Chondrocyte (in vitro differentiated cells): ENCODE data around the gene CDK14. TPM values are rescaled to one million over a fixed set of nuclear protein-coding genes. Genes with fewer than 3 reads are reported as not detected.

Source experiments
- DNase-seq: peaks from one replicate; pipeline ENCODE4 v3.0.0; 2021; ENCODE audit warnings: mixed read lengths, low spot score
- H3K27ac Mint-ChIP-seq: one replicate; pipeline ENCODE4 v1.8.0; 2021; ENCODE audit warnings: mild to moderate bottlenecking, moderate library complexity, mixed read lengths; ENCODE audit not compliant: unreplicated experiment
- H3K27me3 Mint-ChIP-seq: 2 replicates; pipeline ENCODE4 v1.8.0; 2021; ENCODE audit warnings: low read depth, mixed read lengths
- H3K36me3 Mint-ChIP-seq: 2 replicates; pipeline ENCODE4 v1.8.0; 2021; ENCODE audit warnings: low read depth, mixed read lengths
- H3K4me1 Mint-ChIP-seq: 2 replicates; pipeline ENCODE4 v1.8.0; 2021; ENCODE audit warnings: low read depth, mild to moderate bottlenecking, mixed read lengths
- H3K4me3 Mint-ChIP-seq: one replicate; pipeline ENCODE4 v1.8.0; 2021; ENCODE audit warnings: mild to moderate bottlenecking, moderate library complexity, mixed read lengths; ENCODE audit not compliant: unreplicated experiment
- H3K9me3 Mint-ChIP-seq: 2 replicates; pipeline ENCODE4 v1.8.0; 2021; ENCODE audit warnings: low read depth, mixed read lengths
- CTCF ChIP-seq: fragments of 200-600 bp; sonication (generic); IDR thresholded peaks from 2 replicates; pipeline ENCODE4 v1.5.0; 2021; ENCODE audit warnings: antibody characterized with exemption, mild to moderate bottlenecking, moderate library complexity
- total RNA-seq: library from RNA; stranded (reverse); gene quantifications from 3 replicates; pipeline ENCODE4 v1.2.1, GENCODE V29; 2021

The CDK14 gene
- total RNA-seq, 1 donor from 2014 or later, result 61.4 TPM

- H3K27me3 Mint-ChIP-seq, result no peaks in the 10 kb centered on the region
- H3K4me3 Mint-ChIP-seq, result no peak overlapping the region
- no peak overlapping the region for H3K27ac Mint-ChIP-seq
- no peak for TF ChIP-seq CTCF
- DNase-seq, result no peak
- peaks cover 5% of the 10 kb centered on the region for H3K4me1 Mint-ChIP-seq
- H3K9me3 Mint-ChIP-seq, result peaks cover 16% of the 10 kb centered on the region
- peaks cover 25% of the 10 kb centered on the region for H3K36me3 Mint-ChIP-seq
Observed at GRCh38 chr7:90984692-90985091, 388.6 kb downstream of the CDK14 start.

- no peak for TF ChIP-seq CTCF
- Mint-ChIP-seq H3K4me3 (no peak overlapping the region), H3K9me3 (peaks cover 3% of the 10 kb centered on the region), H3K4me1 (no peaks in the 10 kb centered on the region), H3K36me3 (peaks cover 18% of the 10 kb centered on the region), H3K27me3 (no peaks in the 10 kb centered on the region), H3K27ac (no peak overlapping the region)
- no peak for DNase-seq
Observed at GRCh38 chr7:90988516-90988915, 392.4 kb downstream of the CDK14 start.

- H3K27ac Mint-ChIP-seq, result no peak overlapping the region
- no peak for DNase-seq
- peaks cover 11% of the 10 kb centered on the region for H3K36me3 Mint-ChIP-seq
- peaks cover 3% of the 10 kb centered on the region for H3K9me3 Mint-ChIP-seq
- H3K4me3 Mint-ChIP-seq, result no peak overlapping the region
- no peaks in the 10 kb centered on the region for H3K27me3 Mint-ChIP-seq
- no peak for TF ChIP-seq CTCF
- no peaks in the 10 kb centered on the region for H3K4me1 Mint-ChIP-seq
Observed at GRCh38 chr7:90988996-90989765, 393.1 kb downstream of the CDK14 start.

GRCh38 chr7:90994121-90994520 lies 398.0 kb downstream of the CDK14 start:
- H3K27ac Mint-ChIP-seq, result no peak overlapping the region
- H3K4me1 Mint-ChIP-seq, result peaks cover 6% of the 10 kb centered on the region
- no peak for DNase-seq
- no peaks in the 10 kb centered on the region for H3K27me3 Mint-ChIP-seq
- no peak for TF ChIP-seq CTCF
- peaks cover 11% of the 10 kb centered on the region for H3K36me3 Mint-ChIP-seq
- peaks cover 3% of the 10 kb centered on the region for H3K9me3 Mint-ChIP-seq
- H3K4me3 Mint-ChIP-seq, result no peak overlapping the region

GRCh38 chr7:90994601-90995000 lies 398.5 kb downstream of the CDK14 start:
- no peak for TF ChIP-seq CTCF
- no peak overlapping the region for H3K4me3 Mint-ChIP-seq
- H3K36me3 Mint-ChIP-seq, result peaks cover 11% of the 10 kb centered on the region
- H3K9me3 Mint-ChIP-seq, result peaks cover 3% of the 10 kb centered on the region
- DNase-seq, result no peak
- H3K4me1 Mint-ChIP-seq, result peaks cover 8% of the 10 kb centered on the region
- no peak overlapping the region for H3K27ac Mint-ChIP-seq
- H3K27me3 Mint-ChIP-seq, result no peaks in the 10 kb centered on the region
